Activated T-helper 2 cell treated with anti-CD3 and anti-CD28 coated beads, Interferon-gamma antibody, Interleukin-2, Interleukin-4, amounts not matched to agents 10 μg/mL and 5 μg/mL and 100 μg/mL, durations not matched to agents 14 hours and 24 hours and 36 hours (primary cell): ENCODE data around the gene SORBS1. TPM values are rescaled to one million over a fixed set of nuclear protein-coding genes. Genes with fewer than 3 reads are reported as not detected.

ENCODE experiments used
- DNase-seq: peaks from one replicate; pipeline ENCODE4 v3.0.0; 2021; ENCODE audit warnings: low spot score
- H3K27ac Mint-ChIP-seq: one replicate; pipeline ENCODE4 v1.8.0; 2021; ENCODE audit warnings: mixed read lengths
- H3K27me3 Mint-ChIP-seq: one replicate; pipeline ENCODE4 v1.8.0; 2021; ENCODE audit warnings: low read depth, mixed read lengths
- H3K36me3 Mint-ChIP-seq: one replicate; pipeline ENCODE4 v1.8.0; 2021; ENCODE audit warnings: low read depth, mixed read lengths
- H3K4me1 Mint-ChIP-seq: one replicate; pipeline ENCODE4 v1.8.0; 2021; ENCODE audit warnings: low read depth, mixed read lengths
- H3K4me3 Mint-ChIP-seq: one replicate; pipeline ENCODE4 v1.8.0; 2021; ENCODE audit warnings: low read depth, mild to moderate bottlenecking, moderate library complexity, mixed read lengths
- H3K9me3 Mint-ChIP-seq: one replicate; pipeline ENCODE4 v1.8.0; 2021; ENCODE audit warnings: mixed read lengths
- intact Hi-C: fragments of 100-400 bp; cut with micrococcal nuclease; formaldehyde crosslinking; loops from one replicate; pipeline ENCODE4 v1.15.1; 2023
- total RNA-seq: library from RNA; stranded (reverse); gene quantifications from 2 replicates; pipeline ENCODE4 v1.2.3, GENCODE V29; 2022

Gene SORBS1
- total RNA-seq, 1 donor from 2014 or later = 0.43 TPM

- H3K4me3 Mint-ChIP-seq = no peak overlapping the region
- intact Hi-C loops = no loop called here
- DNase-seq = no peak
- H3K27me3 Mint-ChIP-seq = peaks cover 23% of the 10 kb centered on the region
- no peaks in the 10 kb centered on the region for H3K4me1 Mint-ChIP-seq
- H3K9me3 Mint-ChIP-seq = no peaks in the 10 kb centered on the region
- no peaks in the 10 kb centered on the region for H3K36me3 Mint-ChIP-seq
- H3K27ac Mint-ChIP-seq = no peak overlapping the region
These were observed 154.4 kb downstream of the SORBS1 start for GRCh38 chr10:95406651-95407280.

- no peak overlapping the region for H3K27ac Mint-ChIP-seq
- H3K4me1 Mint-ChIP-seq = no peaks in the 10 kb centered on the region
- no peaks in the 10 kb centered on the region for H3K36me3 Mint-ChIP-seq
- peaks cover 19% of the 10 kb centered on the region for H3K27me3 Mint-ChIP-seq
- no peak overlapping the region for H3K4me3 Mint-ChIP-seq
- no peak for DNase-seq
- H3K9me3 Mint-ChIP-seq = no peaks in the 10 kb centered on the region
- intact Hi-C loops = no loop called here
These were observed 155.5 kb downstream of the SORBS1 start for GRCh38 chr10:95405655-95406054.

DNA sequence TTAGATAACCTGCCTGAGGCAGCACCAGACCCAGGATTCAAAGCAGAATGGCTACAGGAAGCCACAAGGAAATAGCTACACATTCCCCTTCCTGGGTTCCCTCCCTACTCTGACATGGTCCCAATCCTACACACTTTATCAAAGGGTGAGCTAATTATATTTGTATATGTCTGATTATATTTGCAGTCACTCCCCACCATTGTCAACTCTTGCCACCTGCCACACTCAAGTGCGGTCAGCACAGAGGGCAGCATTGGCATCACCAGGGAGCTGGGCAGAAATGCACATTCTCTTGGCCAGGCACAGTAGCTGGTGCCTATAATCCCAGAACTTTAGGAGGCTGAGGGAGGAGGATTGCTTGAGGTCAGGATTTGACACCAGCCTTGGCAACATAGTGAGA lies 156.3 kb downstream of the SORBS1 start:
- Mint-ChIP-seq H3K27me3 (peaks cover 15% of the 10 kb centered on the region), H3K36me3 (no peaks in the 10 kb centered on the region), H3K4me1 (no peaks in the 10 kb centered on the region), H3K9me3 (no peaks in the 10 kb centered on the region), H3K27ac (no peak overlapping the region), H3K4me3 (no peak overlapping the region)
- DNase-seq = no peak
- intact Hi-C loops = no loop called here

- intact Hi-C loops = no loop called here
- no peak overlapping the region for H3K27ac Mint-ChIP-seq
- peaks cover 12% of the 10 kb centered on the region for H3K27me3 Mint-ChIP-seq
- H3K4me3 Mint-ChIP-seq = no peak overlapping the region
- H3K36me3 Mint-ChIP-seq = no peaks in the 10 kb centered on the region
- no peaks in the 10 kb centered on the region for H3K4me1 Mint-ChIP-seq
- DNase-seq = no peak
- no peaks in the 10 kb centered on the region for H3K9me3 Mint-ChIP-seq
These were observed 156.7 kb downstream of the SORBS1 start for GRCh38 chr10:95404462-95404858.

DNA sequence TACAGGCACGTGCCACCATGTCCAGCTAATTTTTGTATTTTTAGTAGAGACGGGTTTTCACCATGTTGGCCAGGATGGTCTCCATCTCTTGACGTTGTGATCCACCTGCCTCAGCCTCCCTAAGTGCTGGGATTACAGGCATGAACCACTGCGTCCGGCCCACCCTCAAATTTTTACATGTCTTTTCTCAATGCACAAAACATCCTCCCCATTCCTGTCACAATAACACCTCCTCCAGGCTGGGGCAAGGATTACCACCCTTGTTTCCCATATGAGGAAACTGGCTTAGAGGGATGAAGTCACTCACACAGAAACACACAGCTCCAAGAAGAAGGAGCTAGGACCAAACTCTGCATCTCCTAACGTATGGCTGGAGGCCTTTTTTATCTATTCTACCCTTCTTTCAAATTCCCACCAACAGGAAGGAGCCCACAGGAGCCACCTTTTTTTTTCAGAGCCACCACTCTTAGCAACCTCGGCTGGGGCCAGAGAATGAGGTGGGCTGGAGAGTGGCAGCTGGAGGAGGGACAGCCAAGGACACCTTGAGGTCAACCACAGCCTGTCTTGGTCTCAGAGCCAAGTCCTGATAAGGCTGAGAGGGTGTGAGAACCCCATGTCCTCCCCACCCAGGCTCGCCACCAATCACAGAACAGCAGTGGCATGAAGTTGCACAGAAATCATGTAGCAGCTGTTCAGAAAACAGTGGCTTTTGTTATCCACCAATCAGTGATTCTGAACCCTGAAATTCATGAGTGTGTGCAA lies 157.3 kb downstream of the SORBS1 start:
- no peak overlapping the region for H3K4me3 Mint-ChIP-seq
- peaks cover 10% of the 10 kb centered on the region for H3K27me3 Mint-ChIP-seq
- no peaks in the 10 kb centered on the region for H3K36me3 Mint-ChIP-seq
- no peaks in the 10 kb centered on the region for H3K9me3 Mint-ChIP-seq
- H3K27ac Mint-ChIP-seq = no peak overlapping the region
- no peaks in the 10 kb centered on the region for H3K4me1 Mint-ChIP-seq
- DNase-seq = no peak
- intact Hi-C loops = no loop called here

DNA sequence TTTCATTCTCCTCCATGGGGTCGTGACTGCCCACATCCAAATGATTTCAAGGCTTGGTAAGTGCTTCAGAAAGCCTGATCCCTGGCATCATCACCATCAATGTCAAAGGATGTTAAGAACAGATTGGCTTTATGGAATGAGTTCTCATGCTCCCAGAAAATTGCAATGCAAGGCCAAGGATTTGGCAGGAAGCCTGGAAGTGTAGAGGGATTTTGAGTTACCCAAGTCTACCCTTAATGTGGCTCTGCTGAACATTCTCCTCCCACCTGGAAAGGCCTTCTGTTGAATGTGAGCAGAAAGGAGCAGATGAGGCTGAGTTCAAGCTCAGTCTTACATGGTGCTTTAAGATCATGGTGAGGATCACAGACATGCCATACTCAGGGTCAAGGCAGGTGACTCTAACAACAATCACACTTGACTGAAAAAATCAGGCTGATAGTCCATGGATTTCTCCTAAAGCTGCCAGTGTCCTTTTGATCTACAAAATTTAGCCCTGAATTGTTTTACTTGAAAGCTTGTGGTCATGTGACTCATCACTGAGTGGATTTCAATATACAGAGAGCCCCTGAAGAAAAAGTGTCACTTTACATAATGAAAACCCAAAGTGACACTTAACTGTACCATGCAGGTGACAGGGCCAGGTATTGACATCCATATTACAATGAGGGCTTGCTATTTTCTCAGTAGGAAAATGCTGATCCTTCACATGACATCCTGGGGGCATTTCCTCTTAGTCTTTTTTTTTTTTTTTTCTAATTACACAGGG lies 159.3 kb downstream of the SORBS1 start:
- Mint-ChIP-seq H3K4me3 (no peak overlapping the region), H3K36me3 (no peaks in the 10 kb centered on the region), H3K27me3 (peaks cover 3% of the 10 kb centered on the region), H3K9me3 (no peaks in the 10 kb centered on the region), H3K4me1 (no peaks in the 10 kb centered on the region), H3K27ac (no peak overlapping the region)
- no peak for DNase-seq
- intact Hi-C loops = no loop called here

- H3K4me3 Mint-ChIP-seq = no peak overlapping the region
- no peak overlapping the region for H3K27ac Mint-ChIP-seq
- no peaks in the 10 kb centered on the region for H3K9me3 Mint-ChIP-seq
- H3K36me3 Mint-ChIP-seq = no peaks in the 10 kb centered on the region
- DNase-seq = no peak
- H3K27me3 Mint-ChIP-seq = peaks cover 3% of the 10 kb centered on the region
- H3K4me1 Mint-ChIP-seq = no peaks in the 10 kb centered on the region
- intact Hi-C loops = no loop called here
These were observed 160.4 kb downstream of the SORBS1 start for GRCh38 chr10:95400787-95401186.

GRCh38 chr10:95399183-95399582 lies 162.0 kb downstream of the SORBS1 start:
- DNase-seq = no peak
- H3K4me3 Mint-ChIP-seq = no peak overlapping the region
- peaks cover 6% of the 10 kb centered on the region for H3K4me1 Mint-ChIP-seq
- H3K27me3 Mint-ChIP-seq = peaks cover 3% of the 10 kb centered on the region
- H3K9me3 Mint-ChIP-seq = no peaks in the 10 kb centered on the region
- no peak overlapping the region for H3K27ac Mint-ChIP-seq
- intact Hi-C loops = no loop called here
- H3K36me3 Mint-ChIP-seq = no peaks in the 10 kb centered on the region

DNA sequence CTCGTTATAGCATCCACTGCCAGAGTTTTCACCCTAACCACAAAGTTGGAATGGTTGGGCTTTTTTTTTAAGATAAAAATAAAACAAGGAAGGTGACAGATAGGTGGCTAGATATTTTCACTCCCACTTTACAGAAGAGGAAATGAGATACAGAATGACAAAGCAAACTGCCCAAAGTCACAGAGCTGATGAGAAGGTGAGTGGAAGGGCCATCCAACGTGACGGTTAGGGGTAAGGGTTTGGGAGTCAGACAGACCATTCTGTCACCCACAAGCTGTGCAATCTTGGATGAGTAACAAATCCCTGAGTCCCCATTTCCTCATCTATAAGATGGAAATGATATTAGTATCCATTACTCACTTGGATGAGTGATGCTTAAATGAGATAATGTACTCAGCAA lies 163.4 kb downstream of the SORBS1 start:
- intact Hi-C loops = no loop called here
- Mint-ChIP-seq H3K9me3 (no peaks in the 10 kb centered on the region), H3K36me3 (no peaks in the 10 kb centered on the region), H3K4me1 (peaks cover 14% of the 10 kb centered on the region), H3K4me3 (no peak overlapping the region), H3K27ac (no peak overlapping the region), H3K27me3 (peaks cover 3% of the 10 kb centered on the region)
- DNase-seq = no peak

GRCh38 chr10:95395947-95396449 lies 165.2 kb downstream of the SORBS1 start:
- no peak overlapping the region for H3K27ac Mint-ChIP-seq
- H3K4me3 Mint-ChIP-seq = no peak overlapping the region
- H3K27me3 Mint-ChIP-seq = peaks cover 6% of the 10 kb centered on the region
- no peak for DNase-seq
- peaks cover 19% of the 10 kb centered on the region for H3K4me1 Mint-ChIP-seq
- intact Hi-C loops = no loop called here
- H3K9me3 Mint-ChIP-seq = no peaks in the 10 kb centered on the region
- no peaks in the 10 kb centered on the region for H3K36me3 Mint-ChIP-seq

DNA sequence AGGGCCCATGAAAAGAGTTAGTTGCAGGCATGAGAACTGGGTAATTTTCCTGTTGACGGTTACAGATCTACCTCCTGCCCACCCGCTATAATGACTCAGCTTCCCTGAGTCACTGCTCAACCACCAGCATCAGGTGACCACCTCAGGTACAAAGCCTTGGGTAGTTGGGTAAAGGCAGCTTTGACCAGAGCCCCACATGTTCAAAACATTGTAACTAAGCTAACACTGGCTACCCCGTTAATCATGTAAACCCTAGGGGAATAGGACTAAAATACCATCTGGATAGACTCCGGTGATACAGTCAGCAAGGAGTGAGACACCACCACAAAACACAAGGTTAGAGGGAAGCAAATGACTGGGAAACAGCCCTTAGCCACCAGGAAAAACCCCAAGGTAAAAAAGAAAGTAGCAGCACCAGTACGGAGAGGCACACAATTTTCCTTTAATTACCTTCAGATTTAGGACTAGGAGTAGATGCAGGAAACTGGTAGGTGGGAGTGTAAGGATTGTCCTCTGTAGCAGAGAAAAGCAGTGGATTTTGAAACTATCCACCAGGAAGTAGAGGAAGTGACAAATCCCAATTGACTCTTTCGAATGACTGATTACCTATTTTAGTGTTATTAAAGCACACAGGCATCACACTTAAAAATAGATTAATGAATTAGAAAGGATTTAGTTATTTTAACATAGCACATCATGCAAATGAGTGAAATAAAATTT lies 166.8 kb downstream of the SORBS1 start:
- no peak overlapping the region for H3K4me3 Mint-ChIP-seq
- H3K27me3 Mint-ChIP-seq = peaks cover 9% of the 10 kb centered on the region
- intact Hi-C loops = no loop called here
- no peaks in the 10 kb centered on the region for H3K9me3 Mint-ChIP-seq
- no peaks in the 10 kb centered on the region for H3K36me3 Mint-ChIP-seq
- no peak for DNase-seq
- H3K4me1 Mint-ChIP-seq = peaks cover 19% of the 10 kb centered on the region
- no peak overlapping the region for H3K27ac Mint-ChIP-seq

- H3K27me3 Mint-ChIP-seq = peaks cover 12% of the 10 kb centered on the region
- peaks cover 19% of the 10 kb centered on the region for H3K4me1 Mint-ChIP-seq
- intact Hi-C loops = loop anchor here (1.0 kb wide), 1 partner anchor 8 kb away; no protein-coding TSS in a partner anchor
- no peaks in the 10 kb centered on the region for H3K9me3 Mint-ChIP-seq
- no peak for DNase-seq
- H3K4me3 Mint-ChIP-seq = no peak overlapping the region
- no peak overlapping the region for H3K27ac Mint-ChIP-seq
- H3K36me3 Mint-ChIP-seq = no peaks in the 10 kb centered on the region
These were observed 168.4 kb downstream of the SORBS1 start for GRCh38 chr10:95392681-95393164.
